ENCODE measurements around the gene REV1. TPM values are rescaled to one million over a fixed set of nuclear protein-coding genes. Genes with fewer than 3 reads are reported as not detected.

REV1 gene
- total and polyA plus RNA-seq, 11 donors = 14.7 to 76.1 (median 32.2) TPM

DNA sequence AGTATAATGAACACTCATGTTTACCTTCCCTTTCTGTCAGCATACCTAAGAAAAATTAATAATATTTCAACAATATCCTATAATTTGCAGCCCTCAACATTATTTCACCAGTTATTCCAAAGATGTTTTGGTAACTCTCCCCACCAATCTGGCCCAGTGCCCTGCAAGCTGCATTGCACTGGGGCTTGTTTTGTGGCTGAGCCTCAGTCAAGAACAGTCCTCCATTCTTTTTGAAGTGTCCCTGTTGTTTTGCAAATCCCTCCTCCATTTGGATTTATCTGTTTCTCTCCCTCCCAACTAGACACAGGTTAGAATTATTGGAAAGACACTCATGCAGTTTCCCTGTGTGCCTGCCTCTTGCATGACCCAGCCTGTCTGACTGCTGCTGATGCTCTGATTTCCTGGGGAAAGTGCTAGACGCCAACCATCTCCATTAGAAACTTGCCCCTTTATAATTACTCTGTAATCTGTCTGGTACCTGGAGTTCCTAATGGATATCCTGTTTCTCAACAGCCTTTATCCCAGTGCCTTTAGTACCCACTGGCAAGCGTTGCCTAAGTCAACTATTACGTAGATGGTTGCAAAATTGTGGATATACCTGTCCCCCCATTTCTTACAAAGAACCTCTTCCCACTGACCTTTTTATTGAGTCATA is 92.4 kb downstream of the REV1 start:
- Histone ChIP-seq H3K4me3 (no peak overlapping the region), H3K27me3 (no peaks in the 10 kb centered on the region), H3K4me1 (peaks cover 0 to 39% (median 8%) of the 10 kb centered on the region in 12 donors), H3K27ac (peak overlapping the region in 10 of 12 donors; percentile 64 to 85 (median 74)), H3K9me3 (no peaks in the 10 kb centered on the region), H3K36me3 (peaks cover 2 to 100% (median 97%) of the 10 kb centered on the region in 9 donors)
- DNase-seq = no peak
- WGBS, 4 donors = 87 to 92% (median 90%) methylated on average over 3 of the region's 3 CpGs
- ATAC-seq = no peak
- TF ChIP-seq POLR2A (IDR thresholded peaks at IDR 0.05) = no peak
- TF ChIP-seq, protein P1, sequence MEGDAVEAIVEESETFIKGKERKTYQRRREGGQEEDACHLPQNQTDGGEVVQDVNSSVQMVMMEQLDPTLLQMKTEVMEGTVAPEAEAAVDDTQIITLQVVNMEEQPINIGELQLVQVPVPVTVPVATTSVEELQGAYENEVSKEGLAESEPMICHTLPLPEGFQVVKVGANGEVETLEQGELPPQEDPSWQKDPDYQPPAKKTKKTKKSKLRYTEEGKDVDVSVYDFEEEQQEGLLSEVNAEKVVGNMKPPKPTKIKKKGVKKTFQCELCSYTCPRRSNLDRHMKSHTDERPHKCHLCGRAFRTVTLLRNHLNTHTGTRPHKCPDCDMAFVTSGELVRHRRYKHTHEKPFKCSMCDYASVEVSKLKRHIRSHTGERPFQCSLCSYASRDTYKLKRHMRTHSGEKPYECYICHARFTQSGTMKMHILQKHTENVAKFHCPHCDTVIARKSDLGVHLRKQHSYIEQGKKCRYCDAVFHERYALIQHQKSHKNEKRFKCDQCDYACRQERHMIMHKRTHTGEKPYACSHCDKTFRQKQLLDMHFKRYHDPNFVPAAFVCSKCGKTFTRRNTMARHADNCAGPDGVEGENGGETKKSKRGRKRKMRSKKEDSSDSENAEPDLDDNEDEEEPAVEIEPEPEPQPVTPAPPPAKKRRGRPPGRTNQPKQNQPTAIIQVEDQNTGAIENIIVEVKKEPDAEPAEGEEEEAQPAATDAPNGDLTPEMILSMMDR (IDR thresholded peaks at IDR 0.05) = no peak
- intact Hi-C loops (cut with DNase I) = no loop called here

DNA sequence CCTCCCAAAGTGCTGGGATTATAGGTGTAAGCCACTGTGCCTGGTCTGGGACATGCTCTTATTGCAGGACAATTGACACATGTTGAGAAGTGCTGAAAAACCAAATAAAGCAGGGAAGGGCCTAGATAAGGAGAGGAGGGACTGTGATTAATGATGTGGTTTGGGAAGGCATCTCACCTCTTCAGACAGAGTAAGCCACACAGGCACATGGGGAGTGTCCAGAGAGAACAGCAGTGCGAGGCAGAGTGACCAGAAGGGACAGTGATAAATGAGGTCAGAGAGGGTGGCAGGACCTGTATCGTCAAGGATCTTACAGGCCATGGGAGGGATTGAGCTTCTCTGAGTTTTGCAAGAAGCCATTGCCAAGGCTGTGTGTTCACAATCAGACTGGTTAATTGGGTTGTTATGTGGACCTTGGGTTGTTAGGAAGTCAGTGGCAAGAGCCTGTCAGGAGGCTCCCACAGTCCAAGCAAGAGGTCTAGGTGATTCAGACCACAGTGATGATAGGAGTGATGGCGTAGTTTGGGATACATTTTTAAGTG is 94.2 kb downstream of the REV1 start:
- WGBS, 4 donors = 88 to 94% (median 89%) methylated on average over 3 of the region's 3 CpGs
- Histone ChIP-seq H3K27me3 (no peaks in the 10 kb centered on the region), H3K27ac (peak overlapping the region in 5 of 12 donors; percentile 5 to 76 (median 14)), H3K36me3 (peaks cover 2 to 100% (median 97%) of the 10 kb centered on the region in 9 donors), H3K4me1 (peaks cover 0 to 43% (median 10%) of the 10 kb centered on the region in 12 donors), H3K4me3 (no peak overlapping the region), H3K9me3 (no peaks in the 10 kb centered on the region)
- intact Hi-C loops (cut with DNase I) = no loop called here
- ATAC-seq = no peak
- no peak for DNase-seq
- TF ChIP-seq, protein P1 (IDR thresholded peaks at IDR 0.05) = no peak
- TF ChIP-seq POLR2A (IDR thresholded peaks at IDR 0.05) = no peak

DNA sequence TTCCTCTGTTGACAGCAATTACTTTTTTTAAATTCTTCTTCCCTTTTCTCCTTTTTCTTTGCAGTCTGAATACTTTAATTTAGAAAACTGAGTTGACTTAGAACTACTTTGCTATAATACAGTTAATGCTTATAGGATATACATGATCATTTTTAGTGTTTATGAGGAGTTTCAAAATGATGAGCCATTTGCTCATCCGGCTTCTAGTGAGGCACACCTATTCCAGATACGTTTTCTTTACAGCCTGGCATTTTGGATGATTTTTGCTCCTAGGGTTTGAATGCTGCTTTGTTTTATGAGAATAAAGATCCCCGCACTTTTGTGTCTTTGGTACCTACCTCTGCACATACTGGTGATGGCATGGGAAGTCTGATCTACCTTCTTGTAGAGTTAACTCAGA is 99.9 kb downstream of the REV1 start:
- H3K27ac ChIP-seq = peak overlapping the region in 11 of 12 donors; percentile 41 to 81 (median 66)
- intact Hi-C loops (cut with DNase I) = no loop called here
- H3K36me3 ChIP-seq = peaks cover 2 to 73% (median 54%) of the 10 kb centered on the region in 9 donors
- ATAC-seq (peak in 1 of 4 donors; percentile 37), DNase-seq (no peak)
- no peaks in the 10 kb centered on the region for H3K9me3 ChIP-seq
- 89 to 93% (median 90%) methylated on average over 3 of the region's 3 CpGs for WGBS, 4 donors
- peak overlapping the region in 1 of 12 donors; percentile 8 for H3K4me3 ChIP-seq
- H3K4me1 ChIP-seq = peaks cover 0 to 21% (median 6%) of the 10 kb centered on the region in 12 donors
- no peaks in the 10 kb centered on the region for H3K27me3 ChIP-seq
- TF ChIP-seq POLR2A (IDR thresholded peaks at IDR 0.05) = no peak
- TF ChIP-seq, protein P1 (IDR thresholded peaks at IDR 0.05) = no peak

DNA sequence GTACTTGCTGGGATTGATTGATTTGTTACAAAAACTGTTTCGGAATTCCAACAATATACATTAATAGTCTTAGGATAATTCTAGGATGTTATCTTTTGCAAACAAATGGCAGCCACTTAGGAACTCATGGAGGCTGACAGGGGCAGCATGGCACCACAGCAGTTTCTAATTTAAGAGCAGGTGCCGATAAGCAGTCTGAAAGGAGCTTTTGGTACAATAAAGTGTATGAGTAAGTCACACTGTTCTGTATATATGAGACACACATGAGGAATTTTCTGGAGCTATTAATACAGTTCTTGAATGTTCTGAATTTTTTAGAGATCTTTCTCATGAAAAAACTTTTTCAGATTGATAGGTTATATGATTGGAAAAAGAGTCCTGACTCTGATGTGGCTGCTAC is 100.4 kb downstream of the REV1 start:
- H3K36me3 ChIP-seq = peaks cover 2 to 73% (median 54%) of the 10 kb centered on the region in 9 donors
- H3K27ac ChIP-seq = peak overlapping the region; percentile 8 to 81 (median 66)
- H3K9me3 ChIP-seq = no peaks in the 10 kb centered on the region
- WGBS, 4 donors = 29 to 57% (median 43%) methylated on average over 2 of the region's 2 CpGs
- peak overlapping the region in 1 of 12 donors; percentile 8 for H3K4me3 ChIP-seq
- no peak for TF ChIP-seq POLR2A (IDR thresholded peaks at IDR 0.05)
- TF ChIP-seq, protein P1 (IDR thresholded peaks at IDR 0.05) = no peak
- ATAC-seq (peak; percentile 95 to 97 (median 96)), DNase-seq (peak in 2 of 5 donors; percentile 40 to 57)
- intact Hi-C loops (cut with DNase I) = no loop called here
- peaks cover 0 to 21% (median 6%) of the 10 kb centered on the region in 12 donors for H3K4me1 ChIP-seq
- H3K27me3 ChIP-seq = no peaks in the 10 kb centered on the region
